Measurements from ENCODE around the gene CYP2E1. TPM values are rescaled to one million over a fixed set of nuclear protein-coding genes. Genes with fewer than 3 reads are reported as not detected.
A peak's percentile ranks its signal among the peaks of the same experiment; 100 is the strongest.
"Not testable (repeated sequence)": the region's sequence is repeated elsewhere in the genome, so short reads cannot be mapped to it uniquely, and the experiment has no call there.

CYP2E1 gene
- total and polyA plus RNA-seq, 2 of the 13 experiments (the other 11 are each of a cell fraction or from before 2014, with no cell fraction given), result 0.27 to 0.63 TPM

DNA sequence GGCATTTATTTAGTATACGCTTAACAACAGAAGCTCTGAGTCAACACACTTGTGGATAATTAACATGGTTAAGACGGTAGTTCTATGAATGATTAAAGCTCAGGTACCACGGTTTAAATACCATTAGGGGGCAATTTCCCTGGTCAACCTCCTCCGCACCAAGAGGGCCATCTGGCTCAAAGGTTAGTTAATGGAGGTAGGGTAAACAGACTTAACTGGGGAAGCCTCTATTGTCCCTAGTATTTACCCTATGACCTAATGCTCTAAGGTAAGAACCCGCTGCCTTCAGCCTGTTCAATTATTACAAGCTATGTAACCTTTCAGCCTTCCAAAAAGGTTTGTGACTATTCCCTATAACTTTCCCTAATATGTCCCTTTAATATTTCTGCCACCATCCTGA, 8.6 kb upstream of the CYP2E1 start:
- BruUV-seq (replicated peaks); CTCF ChIA-PET (ENCODE audit: low intra/inter-chr PET ratio, low total read pairs); in situ Hi-C loops (cut with HindIII; ENCODE audit: extremely low pct_ligation_motif_present, low pct_unique_long_range_greater_than_20kb); intact Hi-C loops (cut with micrococcal nuclease; ENCODE audit: unreplicated experiment); ATAC-seq; H3K36me3 ChIP-seq (replicated peaks in 1 of 2; ENCODE audit: control insufficient read depth in 1 of 2, insufficient read depth in 2 of 2, low read length in 2 of 2); H2AFZ ChIP-seq (ENCODE audit: low read length); H3K27ac ChIP-seq (ENCODE audit: extremely low read length, insufficient read depth, low read length); H3K27me3 ChIP-seq (ENCODE audit: control insufficient read depth in 1 of 2, insufficient read depth in 2 of 2, low read length in 2 of 2); FAIRE-seq; H4K20me1 ChIP-seq (ENCODE audit: insufficient read depth, low read length); H3K4me3 ChIP-seq (replicated peaks in 1 of 3; ENCODE audit: insufficient read depth in 1 of 3, low read depth in 2 of 3, low read length in 3 of 3); H3K9ac ChIP-seq (ENCODE audit: insufficient read depth, low read depth, low read length); H3K79me2 ChIP-seq (ENCODE audit: insufficient read depth, low read length); TF ChIP-seq SOX13 (IDR thresholded peaks at IDR 0.05); NR2F6 (CRISPR knock-in tag; IDR thresholded peaks at IDR 0.05); SOX6 (IDR thresholded peaks at IDR 0.05): not testable (repeated sequence)
- H3K9me3 ChIP-seq (ENCODE audit: low read length), result peaks cover 18% of the 10 kb centered on the region
- POLR2A ChIA-PET, result interaction anchor here (1.2 kb wide), 1 partner anchor 165 kb away, joined by 3 read pairs; no protein-coding TSS in a partner anchor
- peak; percentile 29 for DNase-seq (ENCODE audit: low spot score)
- TF ChIP-seq SOX13 (CRISPR knock-in tag; conservative IDR thresholded peaks at IDR 0.05 in 1 of 2, IDR thresholded peaks at IDR 0.05 in 1 of 2) (peak in 1 of 2 experiments; percentile 61; a peak in 2 of 4 replicates), FOXA3 (CRISPR knock-in tag; IDR thresholded peaks at IDR 0.05) (peak; percentile 37; the same call in 1 of the 2 replicates), SOX5 (CRISPR knock-in tag; IDR thresholded peaks at IDR 0.05; ENCODE audit: borderline replicate concordance) (peak; percentile 48; the same call in 1 of the 2 replicates), NR2F6 (IDR thresholded peaks at IDR 0.05) (0 out of 2 replicates have a peak, but pooled peaks have one; percentile 14), SOX6 (CRISPR knock-in tag; IDR thresholded peaks at IDR 0.05) (peak; percentile 74), HNF4A (CRISPR knock-in tag; IDR thresholded peaks at IDR 0.05) (0 out of 2 replicates have a peak, but pooled peaks have one; percentile 13)
- TF ChIP-seq, protein P1, sequence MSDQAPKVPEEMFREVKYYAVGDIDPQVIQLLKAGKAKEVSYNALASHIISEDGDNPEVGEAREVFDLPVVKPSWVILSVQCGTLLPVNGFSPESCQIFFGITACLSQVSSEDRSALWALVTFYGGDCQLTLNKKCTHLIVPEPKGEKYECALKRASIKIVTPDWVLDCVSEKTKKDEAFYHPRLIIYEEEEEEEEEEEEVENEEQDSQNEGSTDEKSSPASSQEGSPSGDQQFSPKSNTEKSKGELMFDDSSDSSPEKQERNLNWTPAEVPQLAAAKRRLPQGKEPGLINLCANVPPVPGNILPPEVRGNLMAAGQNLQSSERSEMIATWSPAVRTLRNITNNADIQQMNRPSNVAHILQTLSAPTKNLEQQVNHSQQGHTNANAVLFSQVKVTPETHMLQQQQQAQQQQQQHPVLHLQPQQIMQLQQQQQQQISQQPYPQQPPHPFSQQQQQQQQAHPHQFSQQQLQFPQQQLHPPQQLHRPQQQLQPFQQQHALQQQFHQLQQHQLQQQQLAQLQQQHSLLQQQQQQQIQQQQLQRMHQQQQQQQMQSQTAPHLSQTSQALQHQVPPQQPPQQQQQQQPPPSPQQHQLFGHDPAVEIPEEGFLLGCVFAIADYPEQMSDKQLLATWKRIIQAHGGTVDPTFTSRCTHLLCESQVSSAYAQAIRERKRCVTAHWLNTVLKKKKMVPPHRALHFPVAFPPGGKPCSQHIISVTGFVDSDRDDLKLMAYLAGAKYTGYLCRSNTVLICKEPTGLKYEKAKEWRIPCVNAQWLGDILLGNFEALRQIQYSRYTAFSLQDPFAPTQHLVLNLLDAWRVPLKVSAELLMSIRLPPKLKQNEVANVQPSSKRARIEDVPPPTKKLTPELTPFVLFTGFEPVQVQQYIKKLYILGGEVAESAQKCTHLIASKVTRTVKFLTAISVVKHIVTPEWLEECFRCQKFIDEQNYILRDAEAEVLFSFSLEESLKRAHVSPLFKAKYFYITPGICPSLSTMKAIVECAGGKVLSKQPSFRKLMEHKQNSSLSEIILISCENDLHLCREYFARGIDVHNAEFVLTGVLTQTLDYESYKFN (CRISPR knock-in tag; conservative IDR thresholded peaks at IDR 0.05), result peak; percentile 60; the same call in 1 of the 2 replicates
- TF ChIP-seq, protein P2, sequence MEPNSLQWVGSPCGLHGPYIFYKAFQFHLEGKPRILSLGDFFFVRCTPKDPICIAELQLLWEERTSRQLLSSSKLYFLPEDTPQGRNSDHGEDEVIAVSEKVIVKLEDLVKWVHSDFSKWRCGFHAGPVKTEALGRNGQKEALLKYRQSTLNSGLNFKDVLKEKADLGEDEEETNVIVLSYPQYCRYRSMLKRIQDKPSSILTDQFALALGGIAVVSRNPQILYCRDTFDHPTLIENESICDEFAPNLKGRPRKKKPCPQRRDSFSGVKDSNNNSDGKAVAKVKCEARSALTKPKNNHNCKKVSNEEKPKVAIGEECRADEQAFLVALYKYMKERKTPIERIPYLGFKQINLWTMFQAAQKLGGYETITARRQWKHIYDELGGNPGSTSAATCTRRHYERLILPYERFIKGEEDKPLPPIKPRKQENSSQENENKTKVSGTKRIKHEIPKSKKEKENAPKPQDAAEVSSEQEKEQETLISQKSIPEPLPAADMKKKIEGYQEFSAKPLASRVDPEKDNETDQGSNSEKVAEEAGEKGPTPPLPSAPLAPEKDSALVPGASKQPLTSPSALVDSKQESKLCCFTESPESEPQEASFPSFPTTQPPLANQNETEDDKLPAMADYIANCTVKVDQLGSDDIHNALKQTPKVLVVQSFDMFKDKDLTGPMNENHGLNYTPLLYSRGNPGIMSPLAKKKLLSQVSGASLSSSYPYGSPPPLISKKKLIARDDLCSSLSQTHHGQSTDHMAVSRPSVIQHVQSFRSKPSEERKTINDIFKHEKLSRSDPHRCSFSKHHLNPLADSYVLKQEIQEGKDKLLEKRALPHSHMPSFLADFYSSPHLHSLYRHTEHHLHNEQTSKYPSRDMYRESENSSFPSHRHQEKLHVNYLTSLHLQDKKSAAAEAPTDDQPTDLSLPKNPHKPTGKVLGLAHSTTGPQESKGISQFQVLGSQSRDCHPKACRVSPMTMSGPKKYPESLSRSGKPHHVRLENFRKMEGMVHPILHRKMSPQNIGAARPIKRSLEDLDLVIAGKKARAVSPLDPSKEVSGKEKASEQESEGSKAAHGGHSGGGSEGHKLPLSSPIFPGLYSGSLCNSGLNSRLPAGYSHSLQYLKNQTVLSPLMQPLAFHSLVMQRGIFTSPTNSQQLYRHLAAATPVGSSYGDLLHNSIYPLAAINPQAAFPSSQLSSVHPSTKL (CRISPR knock-in tag; IDR thresholded peaks at IDR 0.05), result peak; percentile 51; the same call in 1 of the 2 replicates
- H3K4me1 ChIP-seq (ENCODE audit: insufficient read depth, low read length), result peaks cover 43% of the 10 kb centered on the region
- 3% methylated on average over 5 of the region's 5 CpGs for WGBS (ENCODE audit: low lambda C conversion rate)
- H3K4me2 ChIP-seq (ENCODE audit: low read depth, low read length), result peak overlapping the region; percentile 34; the same call in 1 of the 2 replicates
